Measurements from ENCODE around the gene ISCA1.
"Not testable (repeated sequence)": the region's sequence is repeated elsewhere in the genome, so short reads cannot be mapped to it uniquely, and the experiment has no call there.

The ISCA1 gene

GRCh38 chr9:86304236-86304730 is 21.9 kb upstream of the ISCA1 start:
- no peak overlapping the region for H3K27ac ChIP-seq
- CTCF ChIA-PET = interaction anchor here (0.6 kb wide), 1 partner anchor 102 kb away, joined by 6 read pairs; no protein-coding TSS in a partner anchor
- TF ChIP-seq CTCF (conservative IDR thresholded peaks at IDR 0.05; ENCODE audit: low read depth) = no peak
- DNase-seq (ENCODE audit: low spot score) = no peak
- POLR2A ChIA-PET (ENCODE audit: low non-redundant PET) = no interaction called here

GRCh38 chr9:86303316-86303975 is 21.1 kb upstream of the ISCA1 start:
- peak; percentile 61 for DNase-seq (ENCODE audit: low spot score)
- ChIA-PET POLR2A (ENCODE audit: low non-redundant PET) (no interaction called here), CTCF (interaction anchor here (0.6 kb wide), 1 partner anchor 101 kb away, joined by 6 read pairs; no protein-coding TSS in a partner anchor)
- no peak overlapping the region for H3K27ac ChIP-seq
- no peak for TF ChIP-seq CTCF (conservative IDR thresholded peaks at IDR 0.05; ENCODE audit: low read depth)

- TF ChIP-seq CTCF (conservative IDR thresholded peaks at IDR 0.05; ENCODE audit: low read depth) = no peak
- H3K27ac ChIP-seq = no peak overlapping the region
- DNase-seq (ENCODE audit: low spot score) = no peak
- CTCF ChIA-PET = no interaction called here
- POLR2A ChIA-PET (ENCODE audit: low non-redundant PET) = no interaction called here
These were observed 19.3 kb upstream of the ISCA1 start for GRCh38 chr9:86301686-86302085.

- ChIA-PET POLR2A (ENCODE audit: low non-redundant PET) (no interaction called here), CTCF (no interaction called here)
- no peak for TF ChIP-seq CTCF (conservative IDR thresholded peaks at IDR 0.05; ENCODE audit: low read depth)
- H3K27ac ChIP-seq = no peak overlapping the region
- DNase-seq (ENCODE audit: low spot score) = no peak
These were observed 18.4 kb upstream of the ISCA1 start for GRCh38 chr9:86300701-86301100.

- ChIA-PET POLR2A (ENCODE audit: low non-redundant PET) (interaction anchor here (1.1 kb wide), 1 partner anchor 16 kb away, joined by 4 read pairs; the partner anchor contains the start of gene ISCA1), CTCF (no interaction called here)
- no peak overlapping the region for H3K27ac ChIP-seq
- no peak for TF ChIP-seq CTCF (conservative IDR thresholded peaks at IDR 0.05; ENCODE audit: low read depth)
- no peak for DNase-seq (ENCODE audit: low spot score)
These were observed 16.5 kb upstream of the ISCA1 start for GRCh38 chr9:86298873-86299272.

- H3K27ac ChIP-seq; POLR2A ChIA-PET (ENCODE audit: low non-redundant PET); DNase-seq (ENCODE audit: low spot score): not testable (repeated sequence)
These were observed 8.0 kb upstream of the ISCA1 start for GRCh38 chr9:86290341-86290740.

GRCh38 chr9:86288499-86289198 is 6.3 kb upstream of the ISCA1 start:
- DNase-seq (ENCODE audit: low spot score) = no peak
- ChIA-PET POLR2A (ENCODE audit: low non-redundant PET) (no interaction called here), CTCF (no interaction called here)
- H3K27ac ChIP-seq = no peak overlapping the region
- no peak for TF ChIP-seq CTCF (conservative IDR thresholded peaks at IDR 0.05; ENCODE audit: low read depth)

More at GRCh38 chr9:86290341-86290740, 8.0 kb upstream of the ISCA1 start:
- CTCF ChIA-PET = not testable (repeated sequence)
